Loucy (cell line): ENCODE results near the gene OCEL1.

Experiments
- EZH2phosphoT487 ChIP-seq: fragments of 200-600 bp; IDR thresholded peaks from 2 replicates; pipeline ENCODE4 v1.6.1; 2018; ENCODE audit warnings: antibody characterized with exemption, mild to moderate bottlenecking, moderate library complexity, borderline replicate concordance
- TF ChIP-seq, protein P1 (sequence below): fragments of 200-600 bp; sonication (generic); conservative IDR thresholded peaks from 2 replicates; pipeline ENCODE4 v1.5.1; 2014; ENCODE audit warnings: mild to moderate bottlenecking, antibody characterized with exemption, low read length

DNA sequence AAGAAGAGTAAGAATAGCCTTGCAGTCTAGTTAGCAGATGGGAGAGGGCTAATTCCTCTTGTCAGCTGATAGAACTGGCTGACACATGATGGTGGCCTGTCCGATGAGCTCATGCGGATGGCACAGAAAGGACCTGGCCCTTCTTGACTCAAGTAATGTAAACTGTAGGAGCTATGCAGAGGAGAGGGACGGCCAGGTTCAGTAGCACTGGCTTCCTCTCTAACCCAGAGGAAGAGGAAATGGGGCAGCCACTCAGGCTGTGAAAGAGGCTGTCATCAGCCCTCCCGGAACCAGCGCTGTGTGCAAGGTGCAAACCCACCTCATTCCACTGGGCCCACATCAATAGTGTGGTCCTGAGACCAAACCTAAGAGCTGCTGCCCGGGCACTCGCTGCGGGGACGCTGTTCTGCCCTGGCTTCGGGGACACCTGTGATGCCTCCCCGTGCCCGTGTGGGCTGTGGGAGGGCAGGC lies 41.6 kb upstream of the OCEL1 start:
- TF ChIP-seq, protein P1, sequence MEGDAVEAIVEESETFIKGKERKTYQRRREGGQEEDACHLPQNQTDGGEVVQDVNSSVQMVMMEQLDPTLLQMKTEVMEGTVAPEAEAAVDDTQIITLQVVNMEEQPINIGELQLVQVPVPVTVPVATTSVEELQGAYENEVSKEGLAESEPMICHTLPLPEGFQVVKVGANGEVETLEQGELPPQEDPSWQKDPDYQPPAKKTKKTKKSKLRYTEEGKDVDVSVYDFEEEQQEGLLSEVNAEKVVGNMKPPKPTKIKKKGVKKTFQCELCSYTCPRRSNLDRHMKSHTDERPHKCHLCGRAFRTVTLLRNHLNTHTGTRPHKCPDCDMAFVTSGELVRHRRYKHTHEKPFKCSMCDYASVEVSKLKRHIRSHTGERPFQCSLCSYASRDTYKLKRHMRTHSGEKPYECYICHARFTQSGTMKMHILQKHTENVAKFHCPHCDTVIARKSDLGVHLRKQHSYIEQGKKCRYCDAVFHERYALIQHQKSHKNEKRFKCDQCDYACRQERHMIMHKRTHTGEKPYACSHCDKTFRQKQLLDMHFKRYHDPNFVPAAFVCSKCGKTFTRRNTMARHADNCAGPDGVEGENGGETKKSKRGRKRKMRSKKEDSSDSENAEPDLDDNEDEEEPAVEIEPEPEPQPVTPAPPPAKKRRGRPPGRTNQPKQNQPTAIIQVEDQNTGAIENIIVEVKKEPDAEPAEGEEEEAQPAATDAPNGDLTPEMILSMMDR, result no peak
- TF ChIP-seq EZH2phosphoT487, result no peak
